ENCODE data around the gene ZNF584.

Gene ZNF584

GRCh38 chr19:58416604-58417003 is 8.2 kb downstream of the ZNF584 start:
- no peak overlapping the region for H2AFZ ChIP-seq (ENCODE audit: low read depth, low read length)
- H3K27ac ChIP-seq (ENCODE audit: low read length) = no peak overlapping the region
- no peak for TF ChIP-seq CTCF (IDR thresholded peaks at IDR 0.05; ENCODE audit: borderline replicate concordance, extremely low read depth, low read length, poor library complexity, severe bottlenecking)
- no peak for TF ChIP-seq EZH2 (IDR thresholded peaks at IDR 0.05; ENCODE audit: borderline replicate concordance, low read depth, low read length, severe bottlenecking)
- no peak overlapping the region for H3K4me2 ChIP-seq (ENCODE audit: insufficient read depth, low read length)
- H3K36me3 ChIP-seq (ENCODE audit: insufficient read depth, low read length) = peaks cover 54% of the 10 kb centered on the region
- no peaks in the 10 kb centered on the region for H3K9me3 ChIP-seq (ENCODE audit: insufficient read depth, low read length, severe bottlenecking)
- H3K4me1 ChIP-seq (ENCODE audit: insufficient read depth, low read length) = no peaks in the 10 kb centered on the region
- ATAC-seq (ENCODE audit: insufficient read depth, low read depth) (no peak), DNase-seq (no peak)
- H3K27me3 ChIP-seq (ENCODE audit: insufficient read depth, low read length, poor library complexity) = no peaks in the 10 kb centered on the region
- H3K9ac ChIP-seq (ENCODE audit: low read depth, low read length) = no peak overlapping the region
- H4K20me1 ChIP-seq (ENCODE audit: insufficient read depth, low read length) = 0 out of 2 replicates have a peak, but pooled peaks cover 9% of the 10 kb centered on the region
- H3K4me3 ChIP-seq (ENCODE audit: low read depth in 1 of 2, low read length in 2 of 2) = no peak overlapping the region
- peaks cover 5% of the 10 kb centered on the region for H3K79me2 ChIP-seq (ENCODE audit: insufficient read depth, low read length)

GRCh38 chr19:58417071-58417470 is 8.6 kb downstream of the ZNF584 start:
- Histone ChIP-seq H3K27me3 (ENCODE audit: insufficient read depth, low read length, poor library complexity) (no peaks in the 10 kb centered on the region), H3K4me3 (ENCODE audit: low read depth in 1 of 2, low read length in 2 of 2) (no peak overlapping the region), H2AFZ (ENCODE audit: low read depth, low read length) (no peak overlapping the region), H3K9ac (ENCODE audit: low read depth, low read length) (no peak overlapping the region), H3K79me2 (ENCODE audit: insufficient read depth, low read length) (peaks cover 5% of the 10 kb centered on the region), H4K20me1 (ENCODE audit: insufficient read depth, low read length) (0 out of 2 replicates have a peak, but pooled peaks cover 9% of the 10 kb centered on the region), H3K4me1 (ENCODE audit: insufficient read depth, low read length) (no peaks in the 10 kb centered on the region), H3K4me2 (ENCODE audit: insufficient read depth, low read length) (no peak overlapping the region), H3K9me3 (ENCODE audit: insufficient read depth, low read length, severe bottlenecking) (no peaks in the 10 kb centered on the region), H3K27ac (ENCODE audit: low read length) (no peak overlapping the region), H3K36me3 (ENCODE audit: insufficient read depth, low read length) (peaks cover 54% of the 10 kb centered on the region)
- ATAC-seq (ENCODE audit: insufficient read depth, low read depth) (no peak), DNase-seq (no peak)
- TF ChIP-seq EZH2 (IDR thresholded peaks at IDR 0.05; ENCODE audit: borderline replicate concordance, low read depth, low read length, severe bottlenecking) (no peak), CTCF (IDR thresholded peaks at IDR 0.05; ENCODE audit: borderline replicate concordance, extremely low read depth, low read length, poor library complexity, severe bottlenecking) (no peak)

- H3K36me3 ChIP-seq (ENCODE audit: insufficient read depth, low read length) = no peaks in the 10 kb centered on the region
- H3K4me2 ChIP-seq (ENCODE audit: insufficient read depth, low read length) = no peak overlapping the region
- no peak overlapping the region for H3K4me3 ChIP-seq (ENCODE audit: low read depth in 1 of 2, low read length in 2 of 2)
- H2AFZ ChIP-seq (ENCODE audit: low read depth, low read length) = no peak overlapping the region
- H3K4me1 ChIP-seq (ENCODE audit: insufficient read depth, low read length) = no peaks in the 10 kb centered on the region
- TF ChIP-seq EZH2 (IDR thresholded peaks at IDR 0.05; ENCODE audit: borderline replicate concordance, low read depth, low read length, severe bottlenecking) = no peak
- no peaks in the 10 kb centered on the region for H4K20me1 ChIP-seq (ENCODE audit: insufficient read depth, low read length)
- no peak overlapping the region for H3K27ac ChIP-seq (ENCODE audit: low read length)
- H3K9me3 ChIP-seq (ENCODE audit: insufficient read depth, low read length, severe bottlenecking) = no peaks in the 10 kb centered on the region
- no peaks in the 10 kb centered on the region for H3K79me2 ChIP-seq (ENCODE audit: insufficient read depth, low read length)
- DNase-seq (no peak), ATAC-seq (ENCODE audit: insufficient read depth, low read depth) (no peak)
- H3K9ac ChIP-seq (ENCODE audit: low read depth, low read length) = no peak overlapping the region
- no peaks in the 10 kb centered on the region for H3K27me3 ChIP-seq (ENCODE audit: insufficient read depth, low read length, poor library complexity)
Measured at GRCh38 chr19:58428617-58429016, 20.2 kb downstream of the ZNF584 start.

- Histone ChIP-seq H3K36me3 (ENCODE audit: insufficient read depth, low read length) (no peaks in the 10 kb centered on the region), H3K79me2 (ENCODE audit: insufficient read depth, low read length) (no peaks in the 10 kb centered on the region), H3K27ac (ENCODE audit: low read length) (no peak overlapping the region), H4K20me1 (ENCODE audit: insufficient read depth, low read length) (no peaks in the 10 kb centered on the region), H3K9me3 (ENCODE audit: insufficient read depth, low read length, severe bottlenecking) (no peaks in the 10 kb centered on the region), H3K4me1 (ENCODE audit: insufficient read depth, low read length) (no peaks in the 10 kb centered on the region), H3K9ac (ENCODE audit: low read depth, low read length) (no peak overlapping the region), H2AFZ (ENCODE audit: low read depth, low read length) (no peak overlapping the region), H3K27me3 (ENCODE audit: insufficient read depth, low read length, poor library complexity) (no peaks in the 10 kb centered on the region), H3K4me2 (ENCODE audit: insufficient read depth, low read length) (no peak overlapping the region), H3K4me3 (ENCODE audit: low read depth in 1 of 2, low read length in 2 of 2) (no peak overlapping the region)
- ATAC-seq (ENCODE audit: insufficient read depth, low read depth) (no peak), DNase-seq (no peak)
- no peak for TF ChIP-seq EZH2 (IDR thresholded peaks at IDR 0.05; ENCODE audit: borderline replicate concordance, low read depth, low read length, severe bottlenecking)
- TF ChIP-seq CTCF (IDR thresholded peaks at IDR 0.05; ENCODE audit: borderline replicate concordance, extremely low read depth, low read length, poor library complexity, severe bottlenecking) = no peak
Measured at GRCh38 chr19:58429745-58430144, 21.3 kb downstream of the ZNF584 start.

Data from DND-41 (cell line).